Lower leg skin (tissue), 3 donors: ENCODE results near the gene ZFAND3.

ENCODE experiments used
- CTCF ChIP-seq, 3 donors: fragments of 450-650 bp; IDR thresholded peaks; one replicate each; pipeline ENCODE4 v1.5.1; 2016; ENCODE audit warnings: antibody characterized with exemption in 3 of 3, mild to moderate bottlenecking in 3 of 3, moderate library complexity in 2 of 3
- POLR2A ChIP-seq, 2 donors: fragments of 450-650 bp; IDR thresholded peaks; one replicate each; pipeline ENCODE4 v1.6.1; 2016 to 2017; ENCODE audit warnings: antibody characterized with exemption in 2 of 2, mild to moderate bottlenecking in 1 of 2, moderate library complexity in 1 of 2

- TF ChIP-seq CTCF (IDR thresholded peaks at IDR 0.05): no peak
- no peak for TF ChIP-seq POLR2A (IDR thresholded peaks at IDR 0.05)
Observed at GRCh38 chr6:38187811-38188590, 368.5 kb downstream of the ZFAND3 start.
